Hindlimb muscle (tissue), 1 donor: ENCODE data around the gene ZNF543. TPM values are rescaled to one million over a fixed set of nuclear protein-coding genes. Genes with fewer than 3 reads are reported as not detected.
"Not testable (repeated sequence)": the region's sequence is repeated elsewhere in the genome, so short reads cannot be mapped to it uniquely, and the experiment has no call there.

ENCODE experiments used
- DNase-seq: peaks from one replicate; pipeline ENCODE4 v3.0.0-alpha.2; 2013
- polyA plus RNA-seq: library from polyadenylated mRNA; unstranded; fragments of 120-200 nt; gene quantifications from one replicate; pipeline ENCODE4 v1.2.1, GENCODE V29; 2013; ENCODE audit not compliant: insufficient read length

The ZNF543 gene
- polyA plus RNA-seq: 7.4 TPM

DNA sequence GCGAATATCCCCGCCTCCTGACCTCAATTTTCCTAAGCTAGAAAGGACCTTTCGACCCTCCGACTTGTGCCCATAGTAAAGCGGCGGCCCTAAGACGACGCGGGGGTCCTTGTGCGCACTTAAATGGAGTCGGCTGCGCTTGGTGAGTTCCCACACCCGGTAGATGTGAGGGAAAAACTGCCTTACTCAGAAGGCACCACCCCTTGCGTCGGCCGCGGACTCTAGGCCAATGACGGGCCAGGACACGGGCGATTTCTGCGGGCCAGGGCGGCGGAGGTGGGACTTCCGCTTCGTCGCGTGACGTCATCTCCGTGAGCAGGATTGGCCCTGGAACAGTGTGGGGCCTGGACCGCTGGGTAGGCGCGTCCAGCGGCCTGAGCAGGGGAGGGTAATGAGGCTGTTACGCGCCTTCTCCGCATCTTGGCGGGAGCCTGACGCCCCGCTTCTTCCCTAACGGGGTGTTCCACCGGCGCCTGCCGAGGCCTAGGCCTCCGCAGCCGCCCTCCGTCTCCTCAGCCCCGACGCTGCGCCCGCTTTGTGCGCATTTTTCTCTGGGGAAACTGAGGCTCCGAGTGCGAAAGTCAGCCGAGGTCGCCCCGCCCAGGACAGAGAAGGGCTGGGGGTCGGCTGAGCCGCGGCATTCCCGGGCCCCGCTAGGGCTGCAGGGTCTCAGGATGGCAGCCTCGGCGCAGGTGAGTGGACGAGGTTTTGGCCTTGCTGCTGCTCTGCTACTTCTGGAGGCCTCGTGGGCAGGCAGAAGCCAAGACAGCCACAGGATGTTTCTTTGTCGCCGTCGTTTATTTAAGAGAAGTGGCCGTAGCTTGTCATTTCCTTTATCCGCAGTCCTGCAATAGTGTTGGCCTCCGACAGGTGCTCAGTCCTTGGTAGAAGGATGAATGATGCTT lies at the start of gene ZNF543:
ZNF543 (plus strand) TSS at position 293 of the 905 bp plus-strand sequence; CDS start at position 675, 382 bp downstream.
- peak; percentile 98 for DNase-seq

DNA sequence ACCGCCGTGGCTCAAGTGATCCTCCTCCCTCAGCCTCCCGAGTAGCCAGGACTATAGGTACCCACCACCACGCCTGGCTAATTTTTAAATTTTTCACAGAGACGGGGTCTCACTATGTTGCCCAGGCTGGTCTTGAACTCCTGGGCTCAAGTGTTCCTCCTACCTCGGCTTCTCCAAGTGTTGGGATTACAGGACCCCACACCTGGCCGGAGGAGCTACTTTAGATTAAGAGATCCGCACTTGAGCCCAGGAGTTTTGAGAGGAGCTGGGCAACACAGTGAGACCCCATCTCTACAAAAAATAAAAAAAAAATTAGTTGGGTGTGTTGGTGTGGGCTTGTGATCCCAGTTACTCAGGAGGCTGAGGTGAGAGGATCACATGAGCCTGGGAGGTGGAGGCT lies 49.0 kb upstream of the ZNF543 start:
- DNase-seq: no peak

DNA sequence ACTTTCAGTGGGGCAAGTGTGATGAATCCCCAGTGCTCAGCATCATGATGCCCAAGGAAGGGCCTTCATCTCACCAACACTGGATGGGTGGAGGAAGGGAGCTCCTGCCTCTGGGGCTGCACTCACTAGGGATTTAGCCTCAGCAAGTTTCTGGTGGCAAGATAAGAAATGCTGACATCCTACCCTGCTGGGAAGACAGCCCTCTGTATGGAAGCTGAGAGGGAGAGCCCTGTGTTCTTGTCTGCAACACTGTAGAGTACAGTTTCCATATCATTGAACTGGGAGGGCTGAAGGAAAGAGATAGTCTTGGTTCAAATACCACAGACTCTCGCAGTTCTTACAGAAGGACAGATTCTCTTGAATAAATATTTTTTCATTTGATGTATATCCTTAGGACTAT lies 47.3 kb upstream of the ZNF543 start:
- DNase-seq: no peak

GRCh38 chr19:57276430-57276829 lies 43.8 kb upstream of the ZNF543 start:
- no peak for DNase-seq

DNA sequence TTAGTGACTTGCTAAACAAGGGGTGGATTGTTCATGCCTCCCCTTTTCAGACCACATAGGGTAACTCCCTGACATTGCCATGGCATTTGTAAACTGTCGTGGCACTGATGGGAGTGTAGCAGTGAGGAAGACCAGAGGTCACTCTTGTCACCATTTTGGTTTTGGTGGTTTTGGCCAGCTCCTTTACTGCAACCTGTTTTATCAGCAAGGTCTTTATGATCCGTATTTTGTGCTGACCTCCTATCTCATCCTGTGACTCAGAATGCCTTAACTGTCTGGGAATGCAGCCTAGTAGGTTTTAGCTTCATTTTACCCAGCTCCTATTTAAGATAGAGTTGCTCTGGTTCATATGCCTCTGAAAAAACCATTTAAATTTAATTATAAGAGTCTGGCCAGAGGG lies 41.8 kb upstream of the ZNF543 start:
- DNase-seq: not testable (repeated sequence)

DNA sequence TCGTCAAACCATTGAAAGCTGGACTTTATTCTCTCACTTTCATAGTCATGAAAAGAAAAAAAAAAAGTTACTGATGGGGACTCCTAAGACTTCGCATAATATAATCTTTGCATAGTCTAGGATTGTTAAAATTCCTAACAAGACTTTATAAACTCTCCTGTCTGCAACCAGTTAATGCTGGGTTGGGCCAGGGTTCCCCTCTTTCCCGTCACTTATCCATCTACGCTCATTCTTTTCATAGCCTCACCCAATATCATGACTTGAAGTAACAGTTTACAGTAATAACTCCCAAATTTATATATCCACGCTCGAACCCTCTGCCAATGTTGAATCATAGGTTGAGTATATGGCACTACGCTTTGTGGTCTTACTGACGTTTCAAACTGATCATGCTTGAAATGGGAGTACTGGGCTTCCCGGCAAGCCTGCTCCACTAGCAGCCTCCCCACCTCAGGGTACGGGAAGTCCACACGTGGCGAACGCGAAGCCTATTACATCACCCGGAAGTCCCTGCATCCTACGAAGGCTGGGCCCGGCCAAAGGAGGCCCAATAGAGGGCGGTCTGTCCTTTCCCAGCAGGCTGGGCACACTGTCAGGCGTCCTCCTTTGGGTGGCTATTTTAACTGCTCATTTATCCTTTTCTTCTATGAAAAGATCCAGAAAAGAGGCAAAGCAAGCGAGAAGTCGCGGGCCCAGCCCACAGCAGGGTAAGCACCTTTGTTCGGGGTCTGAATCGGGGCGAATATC lies 40.7 kb upstream of the ZNF543 start:
- peak; percentile 97 for DNase-seq

GRCh38 chr19:57280165-57280961 lies 39.9 kb upstream of the ZNF543 start, which contains the start of gene ZNF460:
Gene ZNF460, plus strand, starts transcription at chr19:57280485. Its CDS starts 322 bp downstream, at chr19:57280807.
- DNase-seq: peak; percentile 99

GRCh38 chr19:57280962-57281400 lies 39.3 kb upstream of the ZNF543 start:
- DNase-seq: peak; percentile 24

GRCh38 chr19:57282011-57282643 lies 38.1 kb upstream of the ZNF543 start:
- DNase-seq: no peak

DNA sequence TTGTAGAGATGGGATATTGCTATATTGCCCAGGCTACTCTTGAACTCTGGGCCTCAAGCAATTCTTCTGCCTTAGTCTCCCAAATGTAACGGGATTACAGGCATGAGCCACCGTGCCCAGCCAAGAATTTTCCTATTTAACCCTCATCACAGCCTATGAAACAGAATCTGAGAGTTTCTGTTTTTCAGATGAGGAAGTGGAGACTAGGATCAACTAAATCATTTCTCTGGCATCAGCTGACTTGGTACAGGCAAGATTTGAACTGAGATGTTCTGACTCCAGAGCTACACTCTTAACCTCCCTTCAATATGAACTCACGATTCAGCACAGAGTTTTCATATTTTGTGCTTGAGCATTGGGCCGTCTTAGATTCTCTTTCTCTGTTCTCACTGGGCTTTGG lies 31.9 kb upstream of the ZNF543 start:
- DNase-seq: no peak

DNA sequence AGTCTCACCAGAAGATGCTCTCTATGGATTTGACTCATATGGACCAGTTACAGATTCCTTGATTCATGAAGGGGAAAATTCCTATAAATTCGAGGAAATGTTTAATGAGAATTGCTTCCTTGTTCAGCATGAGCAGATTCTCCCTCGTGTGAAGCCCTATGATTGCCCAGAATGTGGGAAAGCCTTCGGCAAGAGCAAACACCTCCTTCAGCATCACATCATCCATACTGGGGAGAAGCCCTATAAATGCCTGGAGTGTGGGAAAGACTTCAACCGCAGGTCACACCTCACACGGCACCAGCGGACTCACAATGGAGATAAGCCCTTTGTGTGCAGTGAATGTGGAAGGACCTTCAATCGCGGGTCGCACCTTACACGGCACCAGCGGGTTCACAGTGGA lies 29.3 kb upstream of the ZNF543 start:
- no peak for DNase-seq

- DNase-seq: no peak
These were observed 27.7 kb upstream of the ZNF543 start for GRCh38 chr19:57292547-57292946.

DNA sequence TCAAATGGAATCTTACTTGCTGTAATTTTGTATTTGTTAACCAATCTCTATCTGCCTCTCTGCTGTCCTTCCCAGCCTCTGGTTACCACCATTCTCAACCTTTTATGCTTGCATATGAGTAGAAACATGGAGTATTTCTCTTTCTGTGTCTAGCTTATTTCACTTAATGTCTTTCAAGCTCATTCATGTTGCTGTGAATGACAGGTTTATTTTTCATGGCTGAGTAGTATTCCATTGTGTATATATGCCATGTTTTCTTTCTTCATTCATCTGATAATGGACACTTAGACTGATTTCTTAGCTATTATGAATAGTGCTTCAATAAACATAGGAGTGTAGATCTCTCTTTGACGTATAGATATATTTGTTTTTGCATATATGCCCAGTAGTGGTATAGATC lies 26.6 kb upstream of the ZNF543 start:
- no peak for DNase-seq

DNA sequence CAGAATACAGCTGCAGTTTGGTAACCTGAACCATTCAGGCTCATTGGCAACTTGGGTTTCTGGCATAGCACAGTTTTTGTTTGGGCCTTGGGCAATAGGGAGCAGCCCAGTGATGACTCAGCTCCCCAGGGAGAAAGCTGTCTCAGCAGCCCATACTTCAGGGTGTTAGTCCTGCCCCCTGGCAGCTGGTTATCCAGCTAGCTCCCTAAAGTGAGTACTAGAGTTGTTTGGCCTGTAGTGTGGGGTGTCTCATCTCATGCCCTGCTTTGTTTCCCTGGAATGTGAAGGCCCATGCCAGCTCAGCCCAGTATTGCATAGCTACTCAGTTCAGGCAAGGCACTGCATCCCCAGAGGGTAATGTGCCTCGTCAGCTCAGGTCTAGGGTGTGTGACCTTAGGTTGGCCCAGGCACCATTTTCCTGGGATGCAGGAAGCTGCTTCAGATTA lies 18.2 kb upstream of the ZNF543 start:
- no peak for DNase-seq

GRCh38 chr19:57302727-57303401 lies 17.4 kb upstream of the ZNF543 start:
- no peak for DNase-seq

- no peak for DNase-seq
These were observed 15.2 kb upstream of the ZNF543 start for GRCh38 chr19:57305056-57305455.

DNA sequence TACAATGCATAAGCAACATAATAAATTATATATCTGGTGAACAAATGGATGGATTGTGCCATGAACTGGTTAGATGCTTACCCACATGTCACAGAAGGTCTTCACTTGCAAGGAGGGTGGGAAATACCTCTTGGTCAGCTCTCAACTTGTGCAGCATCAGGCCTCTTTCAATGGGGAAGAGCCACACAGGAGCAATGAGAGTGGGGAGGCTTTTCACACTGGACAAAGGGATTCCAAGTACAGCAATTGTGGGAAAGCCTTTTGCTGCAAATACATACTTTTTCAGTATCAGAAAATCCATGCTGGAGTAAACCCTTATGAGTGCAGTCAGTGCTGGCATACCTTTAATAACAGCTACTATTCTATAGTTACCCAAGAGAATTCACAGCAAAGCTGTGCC lies 11.8 kb upstream of the ZNF543 start:
- no peak for DNase-seq

- DNase-seq: no peak
These were observed 9.5 kb upstream of the ZNF543 start for GRCh38 chr19:57310792-57311191.

GRCh38 chr19:57314146-57314545 lies 6.1 kb upstream of the ZNF543 start:
- no peak for DNase-seq

DNA sequence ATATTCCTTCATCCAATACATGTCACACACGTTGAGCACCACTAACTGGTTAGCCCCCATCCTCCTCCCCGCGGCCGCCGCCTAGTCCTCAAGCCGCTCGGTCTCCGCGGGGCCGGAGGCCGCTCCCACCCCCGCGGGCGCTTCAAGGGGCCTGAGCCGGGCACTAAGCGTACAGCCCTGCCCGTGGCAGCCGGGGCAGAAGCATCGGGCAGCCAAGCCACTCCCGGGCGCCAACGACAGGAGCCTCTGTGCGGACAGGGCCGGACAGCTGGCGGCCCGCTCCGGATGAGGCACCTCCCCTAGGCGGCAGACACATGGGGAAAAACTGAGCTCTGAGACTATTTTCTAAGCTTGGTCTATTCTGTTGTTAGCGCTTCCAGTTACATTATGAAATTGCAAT lies 2.8 kb upstream of the ZNF543 start:
- no peak for DNase-seq

GRCh38 chr19:57319869-57320179 lies 448 bp upstream of the ZNF543 start:
- DNase-seq: no peak

GRCh38 chr19:57321116-57321515 lies 844 bp downstream of the ZNF543 start:
- DNase-seq: no peak
